Measurements from ENCODE around the gene ITGAV. TPM values are rescaled to one million over a fixed set of nuclear protein-coding genes. Genes with fewer than 3 reads are reported as not detected.

Gene ITGAV
- total RNA-seq, 1 experiment from 2014 or later: 26.9 TPM

GRCh38 chr2:186664385-186665043, 74.7 kb downstream of the ITGAV start:
- H3K18ac ChIP-seq (ENCODE audit: insufficient read length, low read depth, low read length): no peak overlapping the region
- H2BK20ac ChIP-seq (ENCODE audit: low read depth, low read length, poor library complexity, severe bottlenecking): no peak overlapping the region
- no peak overlapping the region for H4K5ac ChIP-seq (ENCODE audit: insufficient read length, low read depth, low read length)
- H3K79me2 ChIP-seq (ENCODE audit: insufficient read depth, low read length): no peaks in the 10 kb centered on the region
- H3K9me3 ChIP-seq (ENCODE audit: control insufficient read depth, low read depth, low read length): no peaks in the 10 kb centered on the region
- no peak overlapping the region; a peak in 1 of 7 replicates for H3K27ac Mint-ChIP-seq
- no CpG with 5 or more reads among the region's 5 CpGs for WGBS (ENCODE audit: extremely low coverage, insufficient read length, low lambda C conversion rate)
- no peak overlapping the region for H3K9ac ChIP-seq (ENCODE audit: extremely low read depth, insufficient read length, low read length)
- no peaks in the 10 kb centered on the region for H3K9me3 Mint-ChIP-seq
- no peak overlapping the region for H2AK5ac ChIP-seq (ENCODE audit: insufficient read length, low read length)
- peaks cover 4 to 5% of the 10 kb centered on the region in 2 experiments for H3K4me1 Mint-ChIP-seq
- H3T11ph ChIP-seq (ENCODE audit: low read length): no peak overlapping the region
- H4K8ac ChIP-seq (replicated peaks; ENCODE audit: insufficient read length, low read depth, low read length): no peak overlapping the region
- no peak overlapping the region for H3K14ac ChIP-seq (ENCODE audit: insufficient read depth, low read length)
- H3K27me3 Mint-ChIP-seq (ENCODE audit: low read depth): no peaks in the 10 kb centered on the region
- H2BK15ac ChIP-seq (ENCODE audit: low read depth, low read length): no peak overlapping the region
- no peak overlapping the region for H3K23ac ChIP-seq (ENCODE audit: insufficient read length, low read depth, low read length)
- no peak overlapping the region for H2AFZ ChIP-seq (ENCODE audit: low read length)
- no peak overlapping the region for H3K4me3 Mint-ChIP-seq
- H4K91ac ChIP-seq (ENCODE audit: insufficient read length, low read depth, low read length): no peak overlapping the region
- H2BK5ac ChIP-seq (ENCODE audit: insufficient read length, low read length): no peak overlapping the region
- no peak overlapping the region for H3K56ac ChIP-seq (ENCODE audit: insufficient read length, low read depth, low read length)
- no peaks in the 10 kb centered on the region for H4K20me1 ChIP-seq (ENCODE audit: control insufficient read depth, insufficient read depth, insufficient read length)
- H3K36me3 Mint-ChIP-seq (ENCODE audit: insufficient read depth in 1 of 3, low read depth in 3 of 3): peaks cover 9 to 31% (median 15%) of the 10 kb centered on the region in 3 experiments; a peak in 6 of 7 replicates
- H3K4ac ChIP-seq (ENCODE audit: low read depth, low read length): no peak overlapping the region
- H3K4me1 ChIP-seq (ENCODE audit: insufficient read depth, low read length): no peaks in the 10 kb centered on the region
- H3K27ac ChIP-seq (ENCODE audit: insufficient read length, low read depth, low read length): no peak overlapping the region
- no peak for TF ChIP-seq CTCF (conservative IDR thresholded peaks at IDR 0.05)
- no peak for DNase-seq
- no peak overlapping the region for H2BK12ac ChIP-seq (ENCODE audit: insufficient read length, low read depth, low read length)
- H2BK120ac ChIP-seq (ENCODE audit: low read depth, low read length, poor library complexity, severe bottlenecking): no peak overlapping the region
- H3K23me2 ChIP-seq (ENCODE audit: insufficient read length, low read depth, low read length, poor library complexity, severe bottlenecking): no peaks in the 10 kb centered on the region
- no peak overlapping the region for H3K4me2 ChIP-seq (ENCODE audit: insufficient read depth, insufficient read length, low read length)
- H3K27me3 ChIP-seq (ENCODE audit: insufficient read depth, low read length): no peaks in the 10 kb centered on the region
- H3K79me1 ChIP-seq (ENCODE audit: insufficient read depth, low read depth, low read length, poor library complexity, severe bottlenecking): no peaks in the 10 kb centered on the region
